HepG2 (cell line): ENCODE data around the gene DPH1. TPM values are rescaled to one million over a fixed set of nuclear protein-coding genes. Genes with fewer than 3 reads are reported as not detected.

ENCODE experiments used
- ATAC-seq: fragments of 200-7000 bp; cut with Tn5 transposase; 3 replicates; pipeline ENCODE4 v1.9.1; 2020; ENCODE audit warnings: mild to moderate bottlenecking, moderate library complexity
- BruUV-seq: library from RNA; stranded (reverse); fragments of 400-500 nt; replicated peaks from 2 replicates; lab custom pipeline; 2021; lab: Mats Ljungman, UMichigan
- CTCF ChIA-PET: fragments of 300-600 bp; formaldehyde crosslinking; extraction: SDS; loops from one replicate; lab custom pipeline; 2021; ENCODE audit warnings: low total read pairs, inconsistent platforms, low intra/inter-chr PET ratio; lab: Yijun Ruan, JAX
- POLR2A ChIA-PET: fragments of 350-600 bp; sonication (Branson Sonifier 250); formaldehyde crosslinking; loops from one replicate; lab custom pipeline; 2020; ENCODE audit warnings: antibody characterized with exemption, inconsistent platforms; lab: Yijun Ruan, JAX
- DNase-seq: peaks from one replicate; pipeline ENCODE4 v3.0.0-alpha.2; 2015; ENCODE audit warnings: low spot score
- FAIRE-seq: peaks from 3 replicates; lab custom pipeline; 2011; peaks lifted over from hg19 to GRCh38; lab: Jason Lieb, UNC
- H2AFZ ChIP-seq: one replicate; pipeline ENCODE4 v1.6.1; 2011; ENCODE audit warnings: low read length, inconsistent platforms
- H3K27ac ChIP-seq: fragments of 300-600 bp; 3 replicates; pipeline ENCODE4 v1.8.0; 2011; ENCODE audit warnings: mixed run types, mild to moderate bottlenecking, mixed read lengths, low read length, inconsistent platforms; ENCODE audit not compliant: insufficient read depth; ENCODE audit errors: extremely low read length
- H3K27me3 ChIP-seq, 2 experiments: fragments of 200-600 bp in 1 of 2; 2 replicates in 1 of 2; 3 replicates in 1 of 2; pipeline versions ENCODE4 v1.6.0 to v1.8.0; 2011; ENCODE audit warnings: low read length in 2 of 2, mild to moderate bottlenecking in 2 of 2, moderate library complexity in 2 of 2, inconsistent platforms in 1 of 2; ENCODE audit not compliant: insufficient read depth in 2 of 2, control insufficient read depth in 1 of 2
- H3K36me3 ChIP-seq, 2 experiments: fragments of 200-600 bp in 1 of 2; replicated peaks in 1 of 2; 2 replicates in 1 of 2; 3 replicates in 1 of 2; pipeline versions ENCODE4 v1.5.1 to v1.8.0; 2011; ENCODE audit warnings: low read length in 2 of 2, inconsistent platforms in 1 of 2; ENCODE audit not compliant: insufficient read depth in 2 of 2, control insufficient read depth in 1 of 2
- H3K4me1 ChIP-seq: 2 replicates; pipeline ENCODE4 v1.5.1; 2012; ENCODE audit warnings: low read length, inconsistent platforms; ENCODE audit not compliant: insufficient read depth
- H3K4me2 ChIP-seq: 2 replicates; pipeline ENCODE4 v1.6.0; 2011; ENCODE audit warnings: low read depth, low read length, inconsistent platforms
- H3K4me3 ChIP-seq, 3 experiments: fragments of 200-600 bp in 1 of 3; sonication (generic), shearing (Covaris generic) in 1 of 3; replicated peaks in 1 of 3; 2 replicates each; pipeline ENCODE4 v1.5.1; 2011 to 2016; ENCODE audit warnings: low read length in 3 of 3, inconsistent platforms in 2 of 3, low read depth in 2 of 3, mild to moderate bottlenecking in 2 of 3, control low read depth in 1 of 3, mixed read lengths in 1 of 3; ENCODE audit not compliant: insufficient read depth in 1 of 3
- H3K79me2 ChIP-seq: one replicate; pipeline ENCODE4 v1.6.1; 2011; ENCODE audit warnings: low read length, inconsistent platforms; ENCODE audit not compliant: insufficient read depth
- H3K9ac ChIP-seq: 2 replicates; pipeline ENCODE4 v1.6.0; 2011; ENCODE audit warnings: mild to moderate bottlenecking, low read depth, low read length, inconsistent platforms; ENCODE audit not compliant: insufficient read depth
- H3K9me3 ChIP-seq: 2 replicates; pipeline ENCODE4 v1.5.1; 2012; ENCODE audit warnings: mild to moderate bottlenecking, low read length
- H4K20me1 ChIP-seq: 2 replicates; pipeline ENCODE4 v1.6.0; 2011; ENCODE audit warnings: inconsistent platforms, mild to moderate bottlenecking, low read length, moderate library complexity; ENCODE audit not compliant: insufficient read depth
- AHR ChIP-seq: IDR thresholded peaks from 2 replicates; pipeline ENCODE4 v1.6.1; 2018; ENCODE audit warnings: missing genetic modification reagents, missing compliant biosample characterization
- ATRX ChIP-seq: sonication (generic); formaldehyde crosslinking; IDR thresholded peaks from 2 replicates; pipeline ENCODE4 v1.4.0; 2020; ENCODE audit warnings: missing genetic modification reagents, borderline replicate concordance
- MXI1 ChIP-seq: IDR thresholded peaks from 3 replicates; pipeline ENCODE4 v1.6.1; 2012; ENCODE audit warnings: low read depth, low read length, inconsistent platforms, borderline replicate concordance
- MZF1 ChIP-seq: sonication (generic); formaldehyde crosslinking; IDR thresholded peaks from 2 replicates; pipeline ENCODE4 v1.8.1; 2023; ENCODE audit warnings: mild to moderate bottlenecking, missing genetic modification reagents, borderline replicate concordance
- SP4 ChIP-seq: sonication (generic); formaldehyde crosslinking; IDR thresholded peaks from 2 replicates; pipeline ENCODE4 v1.8.1; 2023; ENCODE audit warnings: mild to moderate bottlenecking, missing genetic modification reagents
- ZFP82 ChIP-seq: sonication (generic); formaldehyde crosslinking; IDR thresholded peaks from 2 replicates; pipeline ENCODE4 v1.5.1; 2020; ENCODE audit warnings: mild to moderate bottlenecking, missing genetic modification reagents, borderline replicate concordance
- ZNF253 ChIP-seq: sonication (generic); formaldehyde crosslinking; IDR thresholded peaks from 2 replicates; pipeline ENCODE4 v1.8.0; 2022; ENCODE audit warnings: mild to moderate bottlenecking, missing genetic modification reagents, borderline replicate concordance
- ZNF547 ChIP-seq: sonication (generic); formaldehyde crosslinking; IDR thresholded peaks from 2 replicates; pipeline ENCODE4 v1.5.1; 2020; ENCODE audit warnings: mild to moderate bottlenecking, missing genetic modification reagents
- ZNF766 ChIP-seq: sonication (generic); formaldehyde crosslinking; IDR thresholded peaks from 2 replicates; pipeline ENCODE4 v1.5.0; 2020; ENCODE audit warnings: missing genetic modification reagents, borderline replicate concordance
- ZZZ3 ChIP-seq: sonication (generic); formaldehyde crosslinking; IDR thresholded peaks from 2 replicates; pipeline ENCODE4 v1.4.0; 2020; ENCODE audit warnings: missing genetic modification reagents, mild to moderate bottlenecking, borderline replicate concordance
- WGBS: methylation state at CpG from one replicate; pipeline ENCODE4 v1.1.6; 2017; ENCODE audit warnings: low lambda C conversion rate; 5-methylcytosine and 5-hydroxymethylcytosine counted together
- in situ Hi-C: cut with HindIII; loops from 2 replicates; pipeline ENCODE4 v1.10.0; 2017; ENCODE audit warnings: low pct_unique_long_range_greater_than_20kb; ENCODE audit not compliant: extremely low pct_ligation_motif_present
- intact Hi-C: fragments of 100-400 bp; cut with micrococcal nuclease; formaldehyde crosslinking; loops from one replicate; pipeline ENCODE4 v1.10.0; 2022; ENCODE audit not compliant: unreplicated experiment
- polyA plus RNA-seq, 8 experiments: library from polyadenylated mRNA; depleted of rRNA in 3 of 8; stranded (reverse) in 7 of 8; unstranded in 1 of 8; fragments of >200 nt; fragmentation: Illumina TruSeq in 4 of 8; extraction: Trizol in 4 of 8; gene quantifications; 2 replicates each; pipeline versions ENCODE4 v1.2.1 to v1.2.3, GENCODE V29; 2011 to 2016; ENCODE audit warnings: low read depth in 4 of 8, missing spikeins in 1 of 8, mixed read lengths in 1 of 8; ENCODE audit not compliant: insufficient read depth in 1 of 8
- total RNA-seq, 5 experiments: library from RNA; depleted of rRNA; stranded (reverse); fragments of >200 nt; fragmentation: Illumina TruSeq; extraction: Trizol; gene quantifications; 2 replicates each; pipeline ENCODE4 v1.2.3, GENCODE V29; 2016; ENCODE audit warnings: low read depth in 1 of 5
- TF ChIP-seq, protein P1 (sequence below): sonication (generic); formaldehyde crosslinking; IDR thresholded peaks from 2 replicates; pipeline ENCODE4 v1.4.0; 2020; ENCODE audit warnings: missing genetic modification reagents
- TF ChIP-seq, protein P2 (sequence below): IDR thresholded peaks from 2 replicates; pipeline ENCODE4 v1.6.1; 2012; ENCODE audit warnings: inconsistent platforms

Gene DPH1
- total and polyA plus RNA-seq, 2 of the 13 experiments (the other 11 are each of a cell fraction or from before 2014, with no cell fraction given), result 25.3 to 42.8 TPM

DNA sequence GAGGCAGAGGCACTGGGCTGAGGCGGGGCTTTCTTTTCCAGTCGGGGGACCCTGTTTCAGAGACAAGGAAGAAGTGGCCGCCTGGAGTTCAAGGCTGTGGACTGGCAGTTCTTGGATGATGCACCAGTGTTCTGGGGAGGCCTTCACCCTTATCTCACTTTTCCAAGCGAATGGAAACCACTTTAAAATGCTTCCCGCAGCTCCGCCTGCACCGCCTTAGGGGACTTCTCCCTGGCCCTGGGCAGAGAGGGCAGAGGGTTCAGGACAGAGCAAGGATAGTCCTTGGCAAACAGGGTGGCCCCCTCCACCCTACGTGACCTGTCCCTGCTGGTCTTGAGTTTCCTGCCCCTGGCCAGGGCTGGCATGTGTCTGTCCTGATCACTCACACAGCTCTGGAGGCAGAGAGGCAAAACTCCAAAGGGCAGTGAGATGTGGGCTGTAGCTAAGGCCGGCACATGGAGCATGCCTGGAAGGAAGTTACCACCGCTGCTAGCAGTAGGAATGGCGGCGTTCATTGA lies 25.5 kb upstream of the DPH1 start (continued):
- TF ChIP-seq, protein P1, sequence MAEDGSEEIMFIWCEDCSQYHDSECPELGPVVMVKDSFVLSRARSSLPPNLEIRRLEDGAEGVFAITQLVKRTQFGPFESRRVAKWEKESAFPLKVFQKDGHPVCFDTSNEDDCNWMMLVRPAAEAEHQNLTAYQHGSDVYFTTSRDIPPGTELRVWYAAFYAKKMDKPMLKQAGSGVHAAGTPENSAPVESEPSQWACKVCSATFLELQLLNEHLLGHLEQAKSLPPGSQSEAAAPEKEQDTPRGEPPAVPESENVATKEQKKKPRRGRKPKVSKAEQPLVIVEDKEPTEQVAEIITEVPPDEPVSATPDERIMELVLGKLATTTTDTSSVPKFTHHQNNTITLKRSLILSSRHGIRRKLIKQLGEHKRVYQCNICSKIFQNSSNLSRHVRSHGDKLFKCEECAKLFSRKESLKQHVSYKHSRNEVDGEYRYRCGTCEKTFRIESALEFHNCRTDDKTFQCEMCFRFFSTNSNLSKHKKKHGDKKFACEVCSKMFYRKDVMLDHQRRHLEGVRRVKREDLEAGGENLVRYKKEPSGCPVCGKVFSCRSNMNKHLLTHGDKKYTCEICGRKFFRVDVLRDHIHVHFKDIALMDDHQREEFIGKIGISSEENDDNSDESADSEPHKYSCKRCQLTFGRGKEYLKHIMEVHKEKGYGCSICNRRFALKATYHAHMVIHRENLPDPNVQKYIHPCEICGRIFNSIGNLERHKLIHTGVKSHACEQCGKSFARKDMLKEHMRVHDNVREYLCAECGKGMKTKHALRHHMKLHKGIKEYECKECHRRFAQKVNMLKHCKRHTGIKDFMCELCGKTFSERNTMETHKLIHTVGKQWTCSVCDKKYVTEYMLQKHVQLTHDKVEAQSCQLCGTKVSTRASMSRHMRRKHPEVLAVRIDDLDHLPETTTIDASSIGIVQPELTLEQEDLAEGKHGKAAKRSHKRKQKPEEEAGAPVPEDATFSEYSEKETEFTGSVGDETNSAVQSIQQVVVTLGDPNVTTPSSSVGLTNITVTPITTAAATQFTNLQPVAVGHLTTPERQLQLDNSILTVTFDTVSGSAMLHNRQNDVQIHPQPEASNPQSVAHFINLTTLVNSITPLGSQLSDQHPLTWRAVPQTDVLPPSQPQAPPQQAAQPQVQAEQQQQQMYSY, result 0 out of 2 replicates have a peak, but pooled peaks have one; percentile 23
- TF ChIP-seq, protein P2, sequence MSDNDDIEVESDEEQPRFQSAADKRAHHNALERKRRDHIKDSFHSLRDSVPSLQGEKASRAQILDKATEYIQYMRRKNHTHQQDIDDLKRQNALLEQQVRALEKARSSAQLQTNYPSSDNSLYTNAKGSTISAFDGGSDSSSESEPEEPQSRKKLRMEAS, result 0 out of 2 replicates have a peak, but pooled peaks have one; percentile 28
- TF ChIP-seq ZZZ3, result no peak
- TF ChIP-seq, all 625 proteins: peak for 3

DNA sequence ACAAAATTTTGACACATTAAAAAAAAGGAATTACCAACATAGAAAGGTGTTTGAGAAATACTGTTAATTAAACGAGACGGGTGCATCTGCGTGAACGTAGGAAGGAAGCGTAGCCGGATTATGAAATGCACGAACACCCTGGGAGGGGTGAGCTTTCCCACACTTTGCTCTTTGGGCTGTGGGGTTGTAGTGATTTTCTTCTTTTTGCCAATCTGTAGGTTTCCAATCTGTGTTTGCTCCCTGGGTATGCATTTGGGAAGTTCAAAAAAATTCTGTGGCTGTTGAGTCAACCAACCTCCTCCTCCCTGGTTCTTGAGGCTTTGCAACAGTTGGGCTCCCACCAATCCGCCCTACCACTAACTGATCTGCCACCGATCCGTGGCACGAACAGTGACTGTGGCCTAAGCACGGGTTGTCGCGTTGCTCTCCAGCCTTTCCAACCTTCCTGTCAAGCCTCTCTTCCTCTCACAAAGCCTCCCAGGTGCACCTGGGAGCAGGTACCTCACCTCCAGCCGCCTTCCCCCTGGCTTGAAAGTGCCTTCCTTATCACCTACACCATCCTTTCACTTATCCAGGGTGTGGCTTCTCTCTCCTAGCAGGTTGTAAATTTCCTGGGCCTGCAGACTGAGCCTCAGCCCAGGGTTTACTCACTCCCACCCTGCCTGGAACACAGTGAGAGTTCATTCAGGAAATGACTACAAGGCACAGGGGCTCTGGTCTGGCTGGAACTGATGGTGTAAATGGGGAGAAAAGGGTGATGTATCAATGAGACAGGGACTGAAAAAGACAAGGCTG lies 21.4 kb upstream of the DPH1 start:
- Histone ChIP-seq H4K20me1 (no peaks in the 10 kb centered on the region), H3K27ac (no peak overlapping the region), H3K27me3 (no peaks in the 10 kb centered on the region), H3K4me2 (no peak overlapping the region), H3K36me3 (no peaks in the 10 kb centered on the region), H3K4me3 (no peak overlapping the region), H2AFZ (no peak overlapping the region), H3K79me2 (no peaks in the 10 kb centered on the region), H3K9me3 (no peaks in the 10 kb centered on the region), H3K9ac (no peak overlapping the region), H3K4me1 (peaks cover 12% of the 10 kb centered on the region)
- in situ Hi-C loops, result no loop called here
- CTCF ChIA-PET, result no interaction called here
- DNase-seq (no peak), FAIRE-seq (no peak), ATAC-seq (no peak)
- BruUV-seq, result no TSS peak
- TF ChIP-seq SP4 (CRISPR knock-in tag) (no peak), ZNF547 (no peak), ZNF253 (CRISPR knock-in tag) (no peak), MZF1 (CRISPR knock-in tag) (no peak), AHR (no peak), ZNF766 (CRISPR knock-in tag) (no peak), ZFP82 (CRISPR knock-in tag) (no peak), ATRX (CRISPR knock-in tag) (no peak), MXI1 (no peak)
- WGBS, result 88% methylated on average over 15 of the region's 15 CpGs
- intact Hi-C loops, result no loop called here
- POLR2A ChIA-PET, result no interaction called here
